Ishikawa (cell line): ENCODE data around the gene GABRG3.

Experiments
- CEBPB ChIP-seq: IDR thresholded peaks from 2 replicates; pipeline ENCODE4 v1.6.1; 2012
- CREB1 ChIP-seq: IDR thresholded peaks from 2 replicates; pipeline ENCODE4 v1.6.1; 2012; ENCODE audit warnings: low read depth
- EP300 ChIP-seq: IDR thresholded peaks from 2 replicates; pipeline ENCODE4 v1.6.1; 2012; ENCODE audit warnings: borderline replicate concordance
- YY1 ChIP-seq: IDR thresholded peaks from 2 replicates; pipeline ENCODE4 v1.6.1; 2012; ENCODE audit warnings: low read depth
- TF ChIP-seq, protein P1 (sequence below): IDR thresholded peaks from 2 replicates; pipeline ENCODE4 v1.6.1; 2012

DNA sequence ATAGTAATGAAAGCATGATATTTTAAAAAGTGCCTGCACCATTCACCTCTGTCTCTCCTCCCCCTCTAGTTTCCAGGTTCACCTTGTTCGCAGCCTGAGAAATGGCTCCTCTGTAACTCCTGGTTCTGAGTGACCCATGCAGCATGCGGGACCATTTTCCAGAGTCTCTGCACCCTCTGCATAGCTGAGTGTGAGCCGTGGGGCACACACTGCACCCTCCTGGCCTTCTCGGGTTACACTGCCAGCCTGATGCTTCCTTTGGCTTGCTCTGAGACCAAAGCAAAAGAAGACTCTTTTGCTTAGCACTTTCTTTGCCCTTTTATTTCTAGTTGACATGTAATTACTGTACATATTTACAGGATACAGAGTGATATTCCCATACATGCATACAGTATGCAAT lies 287.3 kb downstream of the GABRG3 start:
- no peak for TF ChIP-seq YY1
- no peak for TF ChIP-seq EP300
- TF ChIP-seq CREB1 = no peak
- no peak for TF ChIP-seq CEBPB
- TF ChIP-seq, protein P1, sequence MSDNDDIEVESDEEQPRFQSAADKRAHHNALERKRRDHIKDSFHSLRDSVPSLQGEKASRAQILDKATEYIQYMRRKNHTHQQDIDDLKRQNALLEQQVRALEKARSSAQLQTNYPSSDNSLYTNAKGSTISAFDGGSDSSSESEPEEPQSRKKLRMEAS = no peak
